ENCODE results near the gene HSD17B3.

Gene HSD17B3

GRCh38 chr9:96215841-96216240 lies 86.1 kb downstream of the HSD17B3 start:
- Histone ChIP-seq H3K27ac (ENCODE audit: insufficient read depth in 1 of 2, low read depth in 1 of 2, low read length in 2 of 2, poor library complexity in 1 of 2, severe bottlenecking in 2 of 2) (no peak overlapping the region), H3K27me3 (replicated peaks in 2 of 5; ENCODE audit: control insufficient read depth in 4 of 5, insufficient read depth in 5 of 5, low read length in 4 of 5) (peaks cover 0 to 67% (median 15%) of the 10 kb centered on the region in 5 experiments), H3K4me3 (ENCODE audit: control insufficient read depth in 1 of 7, extremely low read depth in 1 of 7, insufficient read depth in 4 of 7, low read depth in 2 of 7, low read length in 6 of 7) (no peak overlapping the region), H3K4me1 (ENCODE audit: control extremely low read depth in 1 of 4, control insufficient read depth in 4 of 4, insufficient read depth in 4 of 4, low read length in 3 of 4) (peaks cover 2 to 15% (median 12%) of the 10 kb centered on the region in 4 experiments), H3K9me3 (ENCODE audit: control extremely low read depth in 1 of 5, control insufficient read depth in 4 of 5, insufficient read depth in 2 of 5, low read depth in 1 of 5, low read length in 4 of 5) (peaks cover 0 to 3% (median 0%) of the 10 kb centered on the region in 5 experiments), H3K36me3 (ENCODE audit: control insufficient read depth in 4 of 4, insufficient read depth in 4 of 4, low read length in 3 of 4) (no peaks in the 10 kb centered on the region)
- 100% methylated on average over 1 of the region's 2 CpGs for WGBS (ENCODE audit: insufficient coverage)
- POLR2A ChIA-PET = no interaction called here
- DNase-seq = no peak
- CTCF ChIA-PET = interaction anchor here (1.0 kb wide), 1 partner anchor 9 kb away, joined by 3 read pairs; no protein-coding TSS in a partner anchor

- ChIA-PET POLR2A (no interaction called here), CTCF (interaction anchor here (0.9 to 1.2 kb wide), 3 partner anchors 14 to 836 kb away, joined by 3 read pairs; no protein-coding TSS in a partner anchor)
- H3K4me1 ChIP-seq (ENCODE audit: control extremely low read depth in 1 of 4, control insufficient read depth in 4 of 4, insufficient read depth in 4 of 4, low read length in 3 of 4) = peaks cover 2 to 15% (median 12%) of the 10 kb centered on the region in 4 experiments
- no peak overlapping the region for H3K4me3 ChIP-seq (ENCODE audit: control insufficient read depth in 1 of 7, extremely low read depth in 1 of 7, insufficient read depth in 4 of 7, low read depth in 2 of 7, low read length in 6 of 7)
- WGBS (ENCODE audit: insufficient coverage) = 49% methylated on average over 3 of the region's 5 CpGs
- no peak for DNase-seq
- peaks cover 0 to 3% (median 0%) of the 10 kb centered on the region in 5 experiments for H3K9me3 ChIP-seq (ENCODE audit: control extremely low read depth in 1 of 5, control insufficient read depth in 4 of 5, insufficient read depth in 2 of 5, low read depth in 1 of 5, low read length in 4 of 5)
- no peaks in the 10 kb centered on the region for H3K36me3 ChIP-seq (ENCODE audit: control insufficient read depth in 4 of 4, insufficient read depth in 4 of 4, low read length in 3 of 4)
- H3K27ac ChIP-seq (ENCODE audit: insufficient read depth in 1 of 2, low read depth in 1 of 2, low read length in 2 of 2, poor library complexity in 1 of 2, severe bottlenecking in 2 of 2) = no peak overlapping the region
- H3K27me3 ChIP-seq (replicated peaks in 2 of 5; ENCODE audit: control insufficient read depth in 4 of 5, insufficient read depth in 5 of 5, low read length in 4 of 5) = peaks cover 0 to 59% (median 13%) of the 10 kb centered on the region in 5 experiments
These were observed 87.3 kb downstream of the HSD17B3 start for GRCh38 chr9:96214635-96215034.

- DNase-seq = no peak
- POLR2A ChIA-PET = no interaction called here
- 95% methylated on average over 6 of the region's 7 CpGs for WGBS (ENCODE audit: insufficient coverage)
These were observed 92.3 kb downstream of the HSD17B3 start for GRCh38 chr9:96209407-96210271.

GRCh38 chr9:96206156-96206751 lies 95.7 kb downstream of the HSD17B3 start:
- no peaks in the 10 kb centered on the region for H3K36me3 ChIP-seq (ENCODE audit: control insufficient read depth in 4 of 4, insufficient read depth in 4 of 4, low read length in 3 of 4)
- peaks cover 0 to 2% (median 0%) of the 10 kb centered on the region in 5 experiments for H3K27me3 ChIP-seq (replicated peaks in 2 of 5; ENCODE audit: control insufficient read depth in 4 of 5, insufficient read depth in 5 of 5, low read length in 4 of 5)
- POLR2A ChIA-PET = no interaction called here
- peaks cover 0 to 7% (median 0%) of the 10 kb centered on the region in 5 experiments for H3K9me3 ChIP-seq (ENCODE audit: control extremely low read depth in 1 of 5, control insufficient read depth in 4 of 5, insufficient read depth in 2 of 5, low read depth in 1 of 5, low read length in 4 of 5)
- 96% methylated on average over 8 of the region's 11 CpGs for WGBS (ENCODE audit: insufficient coverage)
- no peaks in the 10 kb centered on the region for H3K4me1 ChIP-seq (ENCODE audit: control extremely low read depth in 1 of 4, control insufficient read depth in 4 of 4, insufficient read depth in 4 of 4, low read length in 3 of 4)
- CTCF ChIA-PET = interaction anchor here (1.2 to 3.9 kb wide), 2 partner anchors 10 to 12 kb away, joined by 3 to 18 read pairs; no protein-coding TSS in a partner anchor
- no peak for DNase-seq
- no peak overlapping the region for H3K4me3 ChIP-seq (ENCODE audit: control insufficient read depth in 1 of 7, extremely low read depth in 1 of 7, insufficient read depth in 4 of 7, low read depth in 2 of 7, low read length in 6 of 7)
- H3K27ac ChIP-seq (ENCODE audit: insufficient read depth in 1 of 2, low read depth in 1 of 2, low read length in 2 of 2, poor library complexity in 1 of 2, severe bottlenecking in 2 of 2) = no peak overlapping the region

More at GRCh38 chr9:96209407-96210271, 92.3 kb downstream of the HSD17B3 start:
- CTCF ChIA-PET = interaction anchor here (1.0 to 1.6 kb wide), 2 partner anchors 134 to 136 kb away, joined by 3 to 5 read pairs; no protein-coding TSS in a partner anchor
- Histone ChIP-seq H3K27ac (ENCODE audit: insufficient read depth in 1 of 2, low read depth in 1 of 2, low read length in 2 of 2, poor library complexity in 1 of 2, severe bottlenecking in 2 of 2) (no peak overlapping the region), H3K4me3 (ENCODE audit: control insufficient read depth in 1 of 7, extremely low read depth in 1 of 7, insufficient read depth in 4 of 7, low read depth in 2 of 7, low read length in 6 of 7) (no peak overlapping the region), H3K9me3 (ENCODE audit: control extremely low read depth in 1 of 5, control insufficient read depth in 4 of 5, insufficient read depth in 2 of 5, low read depth in 1 of 5, low read length in 4 of 5) (peaks cover 0 to 4% (median 0%) of the 10 kb centered on the region in 5 experiments), H3K27me3 (replicated peaks in 2 of 5; ENCODE audit: control insufficient read depth in 4 of 5, insufficient read depth in 5 of 5, low read length in 4 of 5) (peaks cover 0 to 18% (median 8%) of the 10 kb centered on the region in 5 experiments), H3K4me1 (ENCODE audit: control extremely low read depth in 1 of 4, control insufficient read depth in 4 of 4, insufficient read depth in 4 of 4, low read length in 3 of 4) (no peaks in the 10 kb centered on the region), H3K36me3 (ENCODE audit: control insufficient read depth in 4 of 4, insufficient read depth in 4 of 4, low read length in 3 of 4) (no peaks in the 10 kb centered on the region)

GRCh38 chr9:96204853-96205252 lies 97.1 kb downstream of the HSD17B3 start:
- WGBS (ENCODE audit: insufficient coverage) = 80% methylated on average over 1 of the region's 2 CpGs
- CTCF ChIA-PET = interaction anchor here (3.9 kb wide), 1 partner anchor 13 kb away, joined by 18 read pairs; no protein-coding TSS in a partner anchor
- POLR2A ChIA-PET = no interaction called here
- DNase-seq = no peak
- Histone ChIP-seq H3K4me3 (ENCODE audit: control insufficient read depth in 1 of 7, extremely low read depth in 1 of 7, insufficient read depth in 4 of 7, low read depth in 2 of 7, low read length in 6 of 7) (no peak overlapping the region), H3K27ac (ENCODE audit: insufficient read depth in 1 of 2, low read depth in 1 of 2, low read length in 2 of 2, poor library complexity in 1 of 2, severe bottlenecking in 2 of 2) (no peak overlapping the region), H3K4me1 (ENCODE audit: control extremely low read depth in 1 of 4, control insufficient read depth in 4 of 4, insufficient read depth in 4 of 4, low read length in 3 of 4) (no peaks in the 10 kb centered on the region), H3K27me3 (replicated peaks in 2 of 5; ENCODE audit: control insufficient read depth in 4 of 5, insufficient read depth in 5 of 5, low read length in 4 of 5) (peaks cover 0 to 2% (median 0%) of the 10 kb centered on the region in 5 experiments), H3K9me3 (ENCODE audit: control extremely low read depth in 1 of 5, control insufficient read depth in 4 of 5, insufficient read depth in 2 of 5, low read depth in 1 of 5, low read length in 4 of 5) (peaks cover 0 to 7% (median 0%) of the 10 kb centered on the region in 5 experiments), H3K36me3 (ENCODE audit: control insufficient read depth in 4 of 4, insufficient read depth in 4 of 4, low read length in 3 of 4) (no peaks in the 10 kb centered on the region)

GRCh38 chr9:96203867-96204501 lies 98.0 kb downstream of the HSD17B3 start:
- WGBS (ENCODE audit: insufficient coverage) = 98% methylated on average over 10 of the region's 18 CpGs
- no peak overlapping the region for H3K27ac ChIP-seq (ENCODE audit: insufficient read depth in 1 of 2, low read depth in 1 of 2, low read length in 2 of 2, poor library complexity in 1 of 2, severe bottlenecking in 2 of 2)
- H3K36me3 ChIP-seq (ENCODE audit: control insufficient read depth in 4 of 4, insufficient read depth in 4 of 4, low read length in 3 of 4) = no peaks in the 10 kb centered on the region
- no peak overlapping the region for H3K4me3 ChIP-seq (ENCODE audit: control insufficient read depth in 1 of 7, extremely low read depth in 1 of 7, insufficient read depth in 4 of 7, low read depth in 2 of 7, low read length in 6 of 7)
- ChIA-PET POLR2A (no interaction called here), CTCF (no interaction called here)
- no peak for DNase-seq
- peaks cover 0 to 7% (median 0%) of the 10 kb centered on the region in 5 experiments for H3K9me3 ChIP-seq (ENCODE audit: control extremely low read depth in 1 of 5, control insufficient read depth in 4 of 5, insufficient read depth in 2 of 5, low read depth in 1 of 5, low read length in 4 of 5)
- H3K4me1 ChIP-seq (ENCODE audit: control extremely low read depth in 1 of 4, control insufficient read depth in 4 of 4, insufficient read depth in 4 of 4, low read length in 3 of 4) = peaks cover 0 to under 1% (median 0%) of the 10 kb centered on the region in 4 experiments
- no peaks in the 10 kb centered on the region for H3K27me3 ChIP-seq (replicated peaks in 2 of 5; ENCODE audit: control insufficient read depth in 4 of 5, insufficient read depth in 5 of 5, low read length in 4 of 5)

All from common myeloid progenitor, CD34-positive (primary cell).